Measurements from ENCODE around the gene TRMT10B. TPM values are rescaled to one million over a fixed set of nuclear protein-coding genes. Genes with fewer than 3 reads are reported as not detected.
A peak's percentile ranks its signal among the peaks of the same experiment; 100 is the strongest.
"Not testable (repeated sequence)": the region's sequence is repeated elsewhere in the genome, so short reads cannot be mapped to it uniquely, and the experiment has no call there.

The TRMT10B gene
- polyA plus RNA-seq, 2 of the 4 experiments (the other 2 are of a cell fraction) = 6.5 to 10.1 TPM

GRCh38 chr9:37801959-37802711, 48.5 kb downstream of the TRMT10B start:
- TF ChIP-seq CBX2 (IDR thresholded peaks at IDR 0.05; ENCODE audit: borderline replicate concordance, low read depth) (no peak), E2F6 (IDR thresholded peaks at IDR 0.05; ENCODE audit: borderline replicate concordance, low read depth) (no peak), ZNF302 (CRISPR knock-in tag; IDR thresholded peaks at IDR 0.05) (no peak), HES2 (IDR thresholded peaks at IDR 0.05) (no peak), TP53 (CRISPR knock-in tag; IDR thresholded peaks at IDR 0.05) (no peak), EHMT2 (IDR thresholded peaks at IDR 0.05; ENCODE audit: low read depth) (no peak), MYC (IDR thresholded peaks at IDR 0.05; ENCODE audit: borderline replicate concordance, low read length) (no peak), USF2 (IDR thresholded peaks at IDR 0.05) (no peak), ELK1 (IDR thresholded peaks at IDR 0.05; ENCODE audit: low read depth, low read length) (no peak), HOXB5 (CRISPR knock-in tag; IDR thresholded peaks at IDR 0.05) (no peak)
- peak overlapping the region; percentile 91 for H3K4me2 ChIP-seq
- ATAC-seq (no peak), FAIRE-seq (no peak), DNase-seq (ENCODE audit: low read depth in 1 of 2, low spot score in 1 of 2) (no peak)
- H3K9me3 ChIP-seq = no peaks in the 10 kb centered on the region
- peak overlapping the region; percentile 93 to 98 for H3K27ac ChIP-seq
- peak overlapping the region; percentile 86 for H3K4me3 ChIP-seq
- WGBS (ENCODE audit: missing lambda C conversion rate) = 34% methylated on average over 10 of the region's 10 CpGs
- POLR2A ChIA-PET = interaction anchor here (2.3 kb wide), 1 partner anchor 210 kb away, joined by 10 read pairs; the partner anchor contains the start of gene TOMM5
- H3K4me1 ChIP-seq = peaks cover 21% of the 10 kb centered on the region
- CTCF ChIA-PET = interaction anchor here (1.3 kb wide), 1 partner anchor 111 kb away, joined by 4 read pairs; no protein-coding TSS in a partner anchor

- no peak overlapping the region for H3K4me2 ChIP-seq
- ATAC-seq (peak; percentile 47 to 51; a peak in 3 of 6 replicates), FAIRE-seq (no peak), DNase-seq (ENCODE audit: low read depth in 1 of 2, low spot score in 1 of 2) (no peak)
- peaks cover 15% of the 10 kb centered on the region for H3K4me1 ChIP-seq
- no peaks in the 10 kb centered on the region for H3K9me3 ChIP-seq
- 76% methylated on average over 4 of the region's 4 CpGs for WGBS (ENCODE audit: missing lambda C conversion rate)
- ChIA-PET POLR2A (no interaction called here), CTCF (no interaction called here)
- H3K27ac ChIP-seq = no peak overlapping the region
- TF ChIP-seq CTCF (IDR thresholded peaks at IDR 0.05) (no peak), ZSCAN20 (CRISPR knock-in tag; IDR thresholded peaks at IDR 0.05) (no peak), RARB (CRISPR knock-in tag; IDR thresholded peaks at IDR 0.05) (no peak), EHF (CRISPR knock-in tag; IDR thresholded peaks at IDR 0.05) (no peak), NPAS2 (CRISPR knock-in tag; IDR thresholded peaks at IDR 0.05; ENCODE audit: borderline replicate concordance) (no peak), BCL3 (IDR thresholded peaks at IDR 0.05) (no peak), MAX (IDR thresholded peaks at IDR 0.05) (no peak), GATA3 (IDR thresholded peaks at IDR 0.05; ENCODE audit: borderline replicate concordance) (no peak), HEYL (CRISPR knock-in tag; IDR thresholded peaks at IDR 0.05) (no peak), TFCP2L1 (CRISPR knock-in tag; IDR thresholded peaks at IDR 0.05) (no peak), NFE2L2 (conservative IDR thresholded peaks at IDR 0.05; ENCODE audit: low read length) (no peak), MAFK (IDR thresholded peaks at IDR 0.05; ENCODE audit: partially characterized antibody) (no peak), CHD4 (IDR thresholded peaks at IDR 0.05; ENCODE audit: borderline replicate concordance) (no peak), JUNB (IDR thresholded peaks at IDR 0.05) (no peak), RNF2 (IDR thresholded peaks at IDR 0.05; ENCODE audit: borderline replicate concordance, low read depth) (no peak), FOSL2 (IDR thresholded peaks at IDR 0.05) (no peak), FOSL2 (CRISPR knock-in tag; IDR thresholded peaks at IDR 0.05) (no peak), SMC3 (IDR thresholded peaks at IDR 0.05) (no peak), ZNF302 (CRISPR knock-in tag; IDR thresholded peaks at IDR 0.05) (no peak), TP53 (CRISPR knock-in tag; IDR thresholded peaks at IDR 0.05) (no peak)
- H3K4me3 ChIP-seq = no peak overlapping the region
These were observed 52.7 kb downstream of the TRMT10B start for GRCh38 chr9:37806271-37806670.

GRCh38 chr9:37809676-37810075, 56.1 kb downstream of the TRMT10B start:
- not testable (repeated sequence) for FAIRE-seq, H3K4me2 ChIP-seq, H3K4me3 ChIP-seq

More at GRCh38 chr9:37809676-37810075, 56.1 kb downstream of the TRMT10B start:
- H3K4me1 ChIP-seq; ATAC-seq; H3K9me3 ChIP-seq; DNase-seq (ENCODE audit: low read depth in 1 of 2, low spot score in 1 of 2); H3K27ac ChIP-seq; POLR2A ChIA-PET: not testable (repeated sequence)
- CTCF ChIA-PET = interaction anchor here (1.5 kb wide), 1 partner anchor 62 kb away, joined by 3 read pairs; no protein-coding TSS in a partner anchor
- WGBS (ENCODE audit: missing lambda C conversion rate) = 95% methylated on average over 15 of the region's 15 CpGs

Measured in A549 (cell line).